ENCODE results near the gene CD53. TPM values are rescaled to one million over a fixed set of nuclear protein-coding genes. Genes with fewer than 3 reads are reported as not detected.

The CD53 gene
- total RNA-seq, 2 experiments from 2014 or later = 392 to 404 TPM

GRCh38 chr1:110893908-110894490, 21.1 kb downstream of the CD53 start:
- Mint-ChIP-seq H3K9me3 (ENCODE audit: insufficient read depth) (no peaks in the 10 kb centered on the region), H3K4me1 (ENCODE audit: low read depth) (peaks cover 94% of the 10 kb centered on the region), H3K27ac (peak overlapping the region; percentile 68), H3K36me3 (ENCODE audit: low read depth) (peaks cover 88% of the 10 kb centered on the region), H3K27me3 (ENCODE audit: low read depth) (no peaks in the 10 kb centered on the region), H3K4me3 (no peak overlapping the region)
- ATAC-seq = peak; percentile 24
- ChIA-PET POLR2A (no interaction called here), CTCF (interaction anchor here (0.8 kb wide), 1 partner anchor 111 kb away, joined by 3 read pairs; no protein-coding TSS in a partner anchor)
- DNase-seq = no peak

GRCh38 chr1:110896090-110896489, 23.1 kb downstream of the CD53 start:
- ChIA-PET CTCF (no interaction called here), POLR2A (no interaction called here)
- Mint-ChIP-seq H3K4me3 (peak overlapping the region; percentile 9), H3K4me1 (ENCODE audit: low read depth) (peaks cover 80% of the 10 kb centered on the region), H3K27ac (peak overlapping the region; percentile 77), H3K36me3 (ENCODE audit: low read depth) (peaks cover 94% of the 10 kb centered on the region), H3K9me3 (ENCODE audit: insufficient read depth) (no peaks in the 10 kb centered on the region), H3K27me3 (ENCODE audit: low read depth) (no peaks in the 10 kb centered on the region)
- ATAC-seq (peak; percentile 75), DNase-seq (peak; percentile 45)

GRCh38 chr1:110897681-110898080, 24.7 kb downstream of the CD53 start:
- peak; percentile 16 for ATAC-seq
- ChIA-PET POLR2A (interaction anchor here (0.6 to 1.1 kb wide), 2 partner anchors 8 to 10 kb away, joined by 3 to 4 read pairs; no protein-coding TSS in a partner anchor), CTCF (no interaction called here)
- Mint-ChIP-seq H3K27ac (peak overlapping the region; percentile 11), H3K9me3 (ENCODE audit: insufficient read depth) (no peaks in the 10 kb centered on the region), H3K4me1 (ENCODE audit: low read depth) (peaks cover 65% of the 10 kb centered on the region), H3K27me3 (ENCODE audit: low read depth) (no peaks in the 10 kb centered on the region), H3K4me3 (no peak overlapping the region), H3K36me3 (ENCODE audit: low read depth) (peaks cover 91% of the 10 kb centered on the region)
- DNase-seq = no peak

GRCh38 chr1:110898734-110899457, 25.9 kb downstream of the CD53 start:
- Mint-ChIP-seq H3K27me3 (ENCODE audit: low read depth) (no peaks in the 10 kb centered on the region), H3K4me1 (ENCODE audit: low read depth) (peaks cover 53% of the 10 kb centered on the region), H3K4me3 (no peak overlapping the region), H3K27ac (peak overlapping the region; percentile 26), H3K9me3 (ENCODE audit: insufficient read depth) (no peaks in the 10 kb centered on the region), H3K36me3 (ENCODE audit: low read depth) (peaks cover 91% of the 10 kb centered on the region)
- POLR2A ChIA-PET = interaction anchor here (1.0 to 1.2 kb wide), 2 partner anchors 9 to 21 kb away, joined by 3 to 4 read pairs; no protein-coding TSS in a partner anchor
- DNase-seq = no peak
- CTCF ChIA-PET = interaction anchor here (0.6 kb wide), 1 partner anchor 25 kb away, joined by 3 read pairs; no protein-coding TSS in a partner anchor
- ATAC-seq = no peak

GRCh38 chr1:110899458-110899843, 26.5 kb downstream of the CD53 start:
- peaks cover 48% of the 10 kb centered on the region for H3K4me1 Mint-ChIP-seq (ENCODE audit: low read depth)
- ATAC-seq = no peak
- no peak overlapping the region for H3K4me3 Mint-ChIP-seq
- H3K36me3 Mint-ChIP-seq (ENCODE audit: low read depth) = peaks cover 88% of the 10 kb centered on the region
- no peaks in the 10 kb centered on the region for H3K27me3 Mint-ChIP-seq (ENCODE audit: low read depth)
- CTCF ChIA-PET = no interaction called here
- H3K9me3 Mint-ChIP-seq (ENCODE audit: insufficient read depth) = no peaks in the 10 kb centered on the region
- no peak for DNase-seq
- peak overlapping the region; percentile 26 for H3K27ac Mint-ChIP-seq
- POLR2A ChIA-PET = interaction anchor here (1.2 kb wide), 1 partner anchor 8 kb away, joined by 4 read pairs; no protein-coding TSS in a partner anchor

GRCh38 chr1:110902820-110903463, 30.0 kb downstream of the CD53 start:
- ATAC-seq (no peak), DNase-seq (no peak)
- POLR2A ChIA-PET = interaction anchor here (0.8 to 1.4 kb wide), 2 partner anchors 14 to 28 kb away, joined by 3 to 5 read pairs; no protein-coding TSS in a partner anchor
- no peak overlapping the region for H3K4me3 Mint-ChIP-seq
- CTCF ChIA-PET = interaction anchor here (0.6 to 1.3 kb wide), 2 partner anchors 11 to 90 kb away, joined by 3 to 5 read pairs; no protein-coding TSS in a partner anchor
- no peaks in the 10 kb centered on the region for H3K27me3 Mint-ChIP-seq (ENCODE audit: low read depth)
- H3K36me3 Mint-ChIP-seq (ENCODE audit: low read depth) = peaks cover 73% of the 10 kb centered on the region
- H3K27ac Mint-ChIP-seq = peak overlapping the region; percentile 66
- peaks cover 10% of the 10 kb centered on the region for H3K9me3 Mint-ChIP-seq (ENCODE audit: insufficient read depth)
- peaks cover 15% of the 10 kb centered on the region for H3K4me1 Mint-ChIP-seq (ENCODE audit: low read depth)

GRCh38 chr1:110903853-110904500, 31.0 kb downstream of the CD53 start:
- Mint-ChIP-seq H3K36me3 (ENCODE audit: low read depth) (peaks cover 63% of the 10 kb centered on the region), H3K27me3 (ENCODE audit: low read depth) (no peaks in the 10 kb centered on the region), H3K4me3 (no peak overlapping the region)

GRCh38 chr1:110912784-110913183, 39.8 kb downstream of the CD53 start:
- Mint-ChIP-seq H3K9me3 (ENCODE audit: insufficient read depth) (peaks cover 33% of the 10 kb centered on the region), H3K4me3 (no peak overlapping the region), H3K27me3 (ENCODE audit: low read depth) (peaks cover 11% of the 10 kb centered on the region), H3K4me1 (ENCODE audit: low read depth) (peaks cover 14% of the 10 kb centered on the region), H3K27ac (no peak overlapping the region), H3K36me3 (ENCODE audit: low read depth) (peaks cover 20% of the 10 kb centered on the region)
- DNase-seq (no peak), ATAC-seq (no peak)
- ChIA-PET POLR2A (no interaction called here), CTCF (no interaction called here)

More at GRCh38 chr1:110903853-110904500, 31.0 kb downstream of the CD53 start:
- Mint-ChIP-seq H3K4me1 (ENCODE audit: low read depth) (peaks cover 5% of the 10 kb centered on the region), H3K9me3 (ENCODE audit: insufficient read depth) (peaks cover 18% of the 10 kb centered on the region), H3K27ac (peak overlapping the region; percentile 29)
- ChIA-PET POLR2A (interaction anchor here (1.4 kb wide), 1 partner anchor 29 kb away, joined by 5 read pairs; no protein-coding TSS in a partner anchor), CTCF (interaction anchor here (1.3 kb wide), 1 partner anchor 12 kb away, joined by 5 read pairs; no protein-coding TSS in a partner anchor)
- peak; percentile 30 for ATAC-seq
- DNase-seq = no peak

- no peak for DNase-seq
- Mint-ChIP-seq H3K4me3 (no peak overlapping the region), H3K9me3 (ENCODE audit: insufficient read depth) (peaks cover 23% of the 10 kb centered on the region), H3K27ac (no peak overlapping the region), H3K36me3 (ENCODE audit: low read depth) (peaks cover 14% of the 10 kb centered on the region), H3K27me3 (ENCODE audit: low read depth) (peaks cover 9% of the 10 kb centered on the region), H3K4me1 (ENCODE audit: low read depth) (peaks cover 14% of the 10 kb centered on the region)
- ChIA-PET POLR2A (interaction anchor here (1.3 kb wide), 1 partner anchor 39 kb away, joined by 4 read pairs; no protein-coding TSS in a partner anchor), CTCF (interaction anchor here (1.6 kb wide), 1 partner anchor 13 kb away, joined by 6 read pairs; no protein-coding TSS in a partner anchor)
- no peak for ATAC-seq
Observed at GRCh38 chr1:110914676-110915075, 41.7 kb downstream of the CD53 start.

- CTCF ChIA-PET = interaction anchor here (1.6 kb wide), 1 partner anchor 12 kb away, joined by 6 read pairs; no protein-coding TSS in a partner anchor
Observed at GRCh38 chr1:110915804-110916203, 42.9 kb downstream of the CD53 start.

GRCh38 chr1:110916274-110916668, 43.3 kb downstream of the CD53 start:
- peaks cover 11% of the 10 kb centered on the region for H3K9me3 Mint-ChIP-seq (ENCODE audit: insufficient read depth)
- H3K36me3 Mint-ChIP-seq (ENCODE audit: low read depth) = peaks cover 6% of the 10 kb centered on the region
- H3K27me3 Mint-ChIP-seq (ENCODE audit: low read depth) = no peaks in the 10 kb centered on the region
- ATAC-seq = no peak
- no peak for DNase-seq
- ChIA-PET POLR2A (no interaction called here), CTCF (no interaction called here)
- H3K4me3 Mint-ChIP-seq = peak overlapping the region; percentile 45
- H3K27ac Mint-ChIP-seq = peak overlapping the region; percentile 35
- H3K4me1 Mint-ChIP-seq (ENCODE audit: low read depth) = peaks cover 14% of the 10 kb centered on the region

More at GRCh38 chr1:110915804-110916203, 42.9 kb downstream of the CD53 start:
- ATAC-seq (no peak), DNase-seq (no peak)
- no peak overlapping the region for H3K27ac Mint-ChIP-seq
- peaks cover 10% of the 10 kb centered on the region for H3K36me3 Mint-ChIP-seq (ENCODE audit: low read depth)
- H3K4me3 Mint-ChIP-seq = no peak overlapping the region
- POLR2A ChIA-PET = no interaction called here
- peaks cover 14% of the 10 kb centered on the region for H3K4me1 Mint-ChIP-seq (ENCODE audit: low read depth)
- peaks cover 3% of the 10 kb centered on the region for H3K27me3 Mint-ChIP-seq (ENCODE audit: low read depth)
- H3K9me3 Mint-ChIP-seq (ENCODE audit: insufficient read depth) = peaks cover 16% of the 10 kb centered on the region
